H1 (cell line): ENCODE results near the gene ITSN1.

Experiments
- CHD1 ChIP-seq: IDR thresholded peaks from 2 replicates; pipeline ENCODE4 v1.6.1; 2012; ENCODE audit warnings: low read depth, low read length, improper control_type of control experiment
- EP300 ChIP-seq, 2 experiments: IDR thresholded peaks; 1 replicate in 1 of 2; 2 replicates in 1 of 2; pipeline ENCODE4 v1.6.1; 2011 to 2012; ENCODE audit warnings: low read depth in 2 of 2, low read length in 2 of 2, mild to moderate bottlenecking in 2 of 2, borderline replicate concordance in 1 of 2, inconsistent platforms in 1 of 2, moderate library complexity in 1 of 2
- EZH2 ChIP-seq: fragments of 200-600 bp; sonication (generic); IDR thresholded peaks from 2 replicates; pipeline ENCODE4 v1.7.1; 2012; ENCODE audit warnings: low read depth, mild to moderate bottlenecking, moderate library complexity, low read length, inconsistent platforms; ENCODE audit not compliant: severe bottlenecking
- JUN ChIP-seq: IDR thresholded peaks from 2 replicates; pipeline ENCODE4 v1.6.1; 2011; ENCODE audit warnings: low read depth, mild to moderate bottlenecking, improper control_type of control experiment, low read length
- NRF1 ChIP-seq: IDR thresholded peaks from 2 replicates; pipeline ENCODE4 v1.6.1; 2011; ENCODE audit warnings: mild to moderate bottlenecking, low read depth, low read length, improper control_type of control experiment
- POLR2A ChIP-seq, 2 experiments: IDR thresholded peaks; 1 replicate in 1 of 2; 2 replicates in 1 of 2; pipeline ENCODE4 v1.6.1; 2011; ENCODE audit warnings: low read depth in 2 of 2, low read length in 2 of 2, mild to moderate bottlenecking in 2 of 2; ENCODE audit errors: control extremely low read depth in 1 of 2
- SRF ChIP-seq: IDR thresholded peaks from 2 replicates; pipeline ENCODE4 v1.6.1; 2011; ENCODE audit warnings: mild to moderate bottlenecking, low read depth, low read length, moderate library complexity
- SUZ12 ChIP-seq: fragments of 200-600 bp; sonication (generic); IDR thresholded peaks from 2 replicates; pipeline ENCODE4 v1.6.1; 2012; ENCODE audit warnings: mild to moderate bottlenecking, inconsistent platforms, low read length, moderate library complexity, mixed read lengths
- TAF1 ChIP-seq: IDR thresholded peaks from 2 replicates; pipeline ENCODE4 v1.6.1; 2011; ENCODE audit warnings: mild to moderate bottlenecking, low read depth, low read length
- TEAD4 ChIP-seq: IDR thresholded peaks from 2 replicates; pipeline ENCODE4 v1.6.1; 2012; ENCODE audit warnings: low read depth, low read length, inconsistent platforms, mixed read lengths
- USF2 ChIP-seq: IDR thresholded peaks from 2 replicates; pipeline ENCODE4 v1.6.1; 2011; ENCODE audit warnings: low read length, improper control_type of control experiment
- TF ChIP-seq, protein P1 (sequence below), 3 experiments: IDR thresholded peaks; 1 replicate in 2 of 3; 2 replicates in 1 of 3; pipeline versions ENCODE4 v1.5.1 to v1.6.1; 2011; ENCODE audit warnings: low read length in 3 of 3, mild to moderate bottlenecking in 3 of 3, inconsistent platforms in 2 of 3, low read depth in 1 of 3, moderate library complexity in 1 of 3; ENCODE audit not compliant: insufficient read depth in 1 of 3; ENCODE audit errors: control extremely low read depth in 1 of 3

- TF ChIP-seq USF2: no peak
- TF ChIP-seq, protein P1, sequence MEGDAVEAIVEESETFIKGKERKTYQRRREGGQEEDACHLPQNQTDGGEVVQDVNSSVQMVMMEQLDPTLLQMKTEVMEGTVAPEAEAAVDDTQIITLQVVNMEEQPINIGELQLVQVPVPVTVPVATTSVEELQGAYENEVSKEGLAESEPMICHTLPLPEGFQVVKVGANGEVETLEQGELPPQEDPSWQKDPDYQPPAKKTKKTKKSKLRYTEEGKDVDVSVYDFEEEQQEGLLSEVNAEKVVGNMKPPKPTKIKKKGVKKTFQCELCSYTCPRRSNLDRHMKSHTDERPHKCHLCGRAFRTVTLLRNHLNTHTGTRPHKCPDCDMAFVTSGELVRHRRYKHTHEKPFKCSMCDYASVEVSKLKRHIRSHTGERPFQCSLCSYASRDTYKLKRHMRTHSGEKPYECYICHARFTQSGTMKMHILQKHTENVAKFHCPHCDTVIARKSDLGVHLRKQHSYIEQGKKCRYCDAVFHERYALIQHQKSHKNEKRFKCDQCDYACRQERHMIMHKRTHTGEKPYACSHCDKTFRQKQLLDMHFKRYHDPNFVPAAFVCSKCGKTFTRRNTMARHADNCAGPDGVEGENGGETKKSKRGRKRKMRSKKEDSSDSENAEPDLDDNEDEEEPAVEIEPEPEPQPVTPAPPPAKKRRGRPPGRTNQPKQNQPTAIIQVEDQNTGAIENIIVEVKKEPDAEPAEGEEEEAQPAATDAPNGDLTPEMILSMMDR (IDR thresholded peaks at IDR 0.05; ENCODE audit: control extremely low read depth in 1 of 3, insufficient read depth in 1 of 3, low read depth in 1 of 3, low read length in 3 of 3): no peak
- no peak for TF ChIP-seq SRF
- no peak for TF ChIP-seq JUN
- TF ChIP-seq POLR2A (IDR thresholded peaks at IDR 0.05; ENCODE audit: control extremely low read depth in 1 of 2, low read depth in 2 of 2, low read length in 2 of 2): no peak
- TF ChIP-seq TEAD4: no peak
- no peak for TF ChIP-seq CHD1
- no peak for TF ChIP-seq SUZ12
- TF ChIP-seq EZH2: no peak
- TF ChIP-seq EP300 (IDR thresholded peaks at IDR 0.05; ENCODE audit: borderline replicate concordance in 1 of 2, low read depth in 2 of 2, low read length in 2 of 2): no peak
- TF ChIP-seq NRF1: no peak
- TF ChIP-seq TAF1: no peak
Observed at GRCh38 chr21:33844104-33844889, 202.0 kb downstream of the ITSN1 start.
